HCT116 (cell line): ENCODE results near the gene EPHA6. TPM values are rescaled to one million over a fixed set of nuclear protein-coding genes. Genes with fewer than 3 reads are reported as not detected.

Experiments used
- ATAC-seq: fragments of 200-7000 bp; cut with Tn5 transposase; 2 replicates; pipeline ENCODE4 v1.9.1; 2020; ENCODE audit warnings: mild to moderate bottlenecking, moderate library complexity
- BruUV-seq: library from RNA; stranded (reverse); fragments of 400-500 nt; replicated peaks from 2 replicates; lab custom pipeline; 2021; lab: Mats Ljungman, UMichigan
- CTCF ChIA-PET: fragments of 300-600 bp; sonication (Branson Sonifier 250); formaldehyde crosslinking; loops from one replicate; lab custom pipeline; 2021; ENCODE audit warnings: antibody characterized with exemption; lab: Charles Lee
- POLR2A ChIA-PET: fragments of 300-600, 350-600 bp; sonication (Branson Sonifier 250); formaldehyde crosslinking; loops from one replicate; lab custom pipeline; 2021; ENCODE audit warnings: antibody characterized with exemption; lab: Charles Lee
- RAD21 ChIA-PET, 2 experiments: fragments of 300-600 bp; sonication (Branson Sonifier 250); formaldehyde crosslinking; loops; one replicate each; lab custom pipeline; 2023; ENCODE audit warnings: low total read pairs in 2 of 2; ENCODE audit not compliant: uncharacterized antibody in 2 of 2, unreplicated experiment in 2 of 2, low non-redundant PET in 1 of 2; lab: Charles Lee
- DNase-seq: peaks from one replicate; pipeline ENCODE4 v3.0.0-alpha.2; 2010; ENCODE audit warnings: low read depth, low spot score
- H2AFZ ChIP-seq: fragments of 200-600 bp; shearing (Covaris generic), sonication (generic); 2 replicates; pipeline ENCODE4 v1.6.1; 2017; ENCODE audit warnings: low read depth, mixed run types, mixed read lengths, antibody characterized with exemption, low read length; ENCODE audit not compliant: poor library complexity, severe bottlenecking
- H3K27ac ChIP-seq: 2 replicates; pipeline ENCODE4 v1.5.1; 2012; ENCODE audit warnings: low read depth, low read length
- H3K27me3 ChIP-seq: fragments of 200-600 bp; sonication (generic); 2 replicates; pipeline ENCODE4 v1.6.1; 2016; ENCODE audit warnings: mixed run types, low read length, mixed read lengths; ENCODE audit not compliant: insufficient read depth
- H3K36me3 ChIP-seq, 2 experiments: fragments of 200-500 bp in 1 of 2; fragments of 200-600 bp in 1 of 2; sonication (Bioruptor generic) in 1 of 2; sonication (generic) in 1 of 2; 2 replicates each; pipeline versions ENCODE4 v1.5.1 to v1.6.1; 2014 to 2016; ENCODE audit warnings: low read length in 2 of 2, inconsistent platforms in 1 of 2, mixed read lengths in 1 of 2, mixed run types in 1 of 2; ENCODE audit not compliant: insufficient read depth in 2 of 2, control insufficient read depth in 1 of 2
- H3K4me1 ChIP-seq, 2 experiments: fragments of 200-600 bp in 1 of 2; sonication (generic) in 1 of 2; 2 replicates each; pipeline versions ENCODE4 v1.5.1 to v1.6.1; 2012 to 2017; ENCODE audit warnings: low read length in 2 of 2, inconsistent platforms in 1 of 2, mild to moderate bottlenecking in 1 of 2, mixed read lengths in 1 of 2, mixed run types in 1 of 2, moderate library complexity in 1 of 2; ENCODE audit not compliant: insufficient read depth in 2 of 2, control insufficient read depth in 1 of 2
- H3K4me2 ChIP-seq: fragments of 200-600 bp; sonication (generic); 2 replicates; pipeline ENCODE4 v1.6.1; 2017; ENCODE audit warnings: mixed run types, low read length, mixed read lengths
- H3K4me3 ChIP-seq, 2 experiments: fragments of 200-600 bp in 1 of 2; sonication (generic) in 1 of 2; replicated peaks in 1 of 2; 2 replicates each; pipeline ENCODE4 v1.5.1; 2011 to 2016; ENCODE audit warnings: low read length in 2 of 2, control low read depth in 1 of 2, low read depth in 1 of 2, mild to moderate bottlenecking in 1 of 2, mixed read lengths in 1 of 2, mixed run types in 1 of 2
- H3K79me2 ChIP-seq: fragments of 200-600 bp; sonication (generic); 2 replicates; pipeline ENCODE4 v1.6.1; 2017; ENCODE audit warnings: mild to moderate bottlenecking, mixed run types, low read length, moderate library complexity, mixed read lengths; ENCODE audit not compliant: insufficient read depth
- H3K9ac ChIP-seq: fragments of 200-600 bp; sonication (generic); 2 replicates; pipeline ENCODE4 v1.6.1; 2016; ENCODE audit warnings: low read length, mixed read lengths
- H3K9me2 ChIP-seq: fragments of 200-600 bp; sonication (generic), shearing (Covaris generic); 2 replicates; pipeline ENCODE4 v1.6.1; 2017; ENCODE audit warnings: mixed run types, mild to moderate bottlenecking, moderate library complexity; ENCODE audit not compliant: insufficient read depth
- H3K9me3 ChIP-seq, 2 experiments: fragments of 200-500 bp in 1 of 2; fragments of 200-600 bp in 1 of 2; sonication (Bioruptor generic) in 1 of 2; sonication (generic) in 1 of 2; 2 replicates each; pipeline ENCODE4 v1.6.1; 2014 to 2017; ENCODE audit warnings: low read length in 2 of 2, mixed read lengths in 2 of 2, inconsistent platforms in 1 of 2, low read depth in 1 of 2, mild to moderate bottlenecking in 1 of 2, mixed run types in 1 of 2, moderate library complexity in 1 of 2; ENCODE audit not compliant: control insufficient read depth in 1 of 2, insufficient read depth in 1 of 2
- H4K20me1 ChIP-seq: fragments of 200-600 bp; sonication (generic), shearing (Covaris generic); 2 replicates; pipeline ENCODE4 v1.6.1; 2017; ENCODE audit warnings: mixed run types, mild to moderate bottlenecking, moderate library complexity; ENCODE audit not compliant: insufficient read depth
- CBX3 ChIP-seq: IDR thresholded peaks from 2 replicates; pipeline ENCODE4 v1.6.1; 2012; ENCODE audit warnings: low read depth
- EGR1 ChIP-seq: IDR thresholded peaks from 2 replicates; pipeline ENCODE4 v1.6.1; 2012; ENCODE audit warnings: low read depth
- JUND ChIP-seq: IDR thresholded peaks from 2 replicates; pipeline ENCODE4 v1.6.1; 2012
- REST ChIP-seq: IDR thresholded peaks from 2 replicates; pipeline ENCODE4 v1.6.1; 2012; ENCODE audit warnings: low read depth
- SIN3A ChIP-seq: IDR thresholded peaks from 2 replicates; pipeline ENCODE4 v1.6.1; 2012; ENCODE audit warnings: low read depth
- SP1 ChIP-seq: IDR thresholded peaks from 2 replicates; pipeline ENCODE4 v1.6.1; 2012; ENCODE audit warnings: low read depth
- TCF7L2 ChIP-seq: IDR thresholded peaks from 2 replicates; pipeline ENCODE4 v1.7.0; 2011; ENCODE audit warnings: borderline replicate concordance, inconsistent platforms; ENCODE audit not compliant: insufficient read depth, insufficient read length; ENCODE audit errors: extremely low read depth
- ZBTB33 ChIP-seq: IDR thresholded peaks from 2 replicates; pipeline ENCODE4 v1.6.1; 2011; ENCODE audit warnings: mild to moderate bottlenecking, low read length, moderate library complexity; ENCODE audit not compliant: insufficient replicate concordance; ENCODE audit errors: extremely low read depth
- ZFX ChIP-seq: fragments of 450-650 bp; IDR thresholded peaks from 2 replicates; pipeline ENCODE4 v1.6.1; 2017
- ZNF274 ChIP-seq: fragments of 200-500 bp; sonication (Bioruptor generic); IDR thresholded peaks from 2 replicates; pipeline ENCODE4 v1.6.1; 2014; ENCODE audit warnings: mild to moderate bottlenecking, low read depth, low read length, inconsistent platforms
- intact Hi-C: fragments of 100-400 bp; cut with micrococcal nuclease; formaldehyde crosslinking; loops from 2 replicates; pipeline ENCODE4 v1.10.0; 2022
- total RNA-seq: library from RNA; stranded (reverse); gene quantifications from one replicate; pipeline ENCODE4 v1.2.1, GENCODE V29; 2021; ENCODE audit not compliant: unreplicated experiment

Gene EPHA6
- total RNA-seq, 1 experiment from 2014 or later: not detected

- intact Hi-C loops: no loop called here
These were observed 292.2 kb downstream of the EPHA6 start for GRCh38 chr3:97106652-97106989.

More at GRCh38 chr3:97106652-97106989, 292.2 kb downstream of the EPHA6 start:
- ATAC-seq: no peak
- no peaks in the 10 kb centered on the region for H3K36me3 ChIP-seq
- RAD21 ChIA-PET: no interaction called here
- no peak overlapping the region for H2AFZ ChIP-seq
- H3K9me3 ChIP-seq: peaks cover 10 to 20% of the 10 kb centered on the region in 2 experiments; a peak in 2 of 4 replicates
- DNase-seq: no peak
- H3K27ac ChIP-seq: no peak overlapping the region
- H3K4me3 ChIP-seq: no peak overlapping the region
- BruUV-seq: no TSS peak
- no peaks in the 10 kb centered on the region for H4K20me1 ChIP-seq
- CTCF ChIA-PET: no interaction called here
- no peak overlapping the region for H3K4me2 ChIP-seq
- no peaks in the 10 kb centered on the region for H3K9me2 ChIP-seq
- no peaks in the 10 kb centered on the region for H3K79me2 ChIP-seq
- H3K9ac ChIP-seq: no peak overlapping the region
- no peaks in the 10 kb centered on the region for H3K27me3 ChIP-seq
- POLR2A ChIA-PET: no interaction called here
- H3K4me1 ChIP-seq: no peaks in the 10 kb centered on the region
- TF ChIP-seq JUND: no peak
- TF ChIP-seq CBX3: no peak
- no peak for TF ChIP-seq REST
- no peak for TF ChIP-seq ZBTB33
- no peak for TF ChIP-seq ZFX
- no peak for TF ChIP-seq TCF7L2
- TF ChIP-seq EGR1: no peak
- TF ChIP-seq SP1: no peak
- TF ChIP-seq ZNF274: no peak
- no peak for TF ChIP-seq SIN3A
